Lung (tissue), 12 donors: ENCODE results near the gene GPR151. TPM values are rescaled to one million over a fixed set of nuclear protein-coding genes. Genes with fewer than 3 reads are reported as not detected.

Experiments used
- ATAC-seq: fragments of 200-7000 bp; cut with Tn5 transposase; one replicate; pipeline ENCODE4 v1.9.1; 2020; ENCODE audit warnings: moderate number of reproducible peaks; ENCODE audit not compliant: insufficient read depth, low FRiP score
- DNase-seq, 3 donors: peaks; one replicate each; pipeline ENCODE4 v3.0.0-alpha.2; 2013 to 2017
- H3K27ac ChIP-seq, 2 donors: one replicate each; pipeline ENCODE4 v1.5.1; 2013; ENCODE audit warnings: mild to moderate bottlenecking in 2 of 2, moderate library complexity in 2 of 2, control low read depth in 1 of 2, inconsistent platforms in 1 of 2, low read depth in 1 of 2, low read length in 1 of 2
- H3K27me3 ChIP-seq, 3 donors: one replicate each; pipeline ENCODE4 v1.5.1; 2013; ENCODE audit warnings: low read length in 2 of 3; ENCODE audit not compliant: control insufficient read depth in 3 of 3, insufficient read depth in 3 of 3
- H3K36me3 ChIP-seq, 4 donors: one replicate each; pipeline ENCODE4 v1.5.1; 2013; ENCODE audit warnings: low read length in 4 of 4, mild to moderate bottlenecking in 1 of 4, moderate library complexity in 1 of 4; ENCODE audit not compliant: control insufficient read depth in 4 of 4, insufficient read depth in 4 of 4
- H3K4me1 ChIP-seq, 5 donors: one replicate each; pipeline ENCODE4 v1.5.1; 2013; ENCODE audit warnings: low read length in 5 of 5, mild to moderate bottlenecking in 2 of 5, moderate library complexity in 1 of 5; ENCODE audit not compliant: control insufficient read depth in 5 of 5, insufficient read depth in 5 of 5
- H3K4me3 ChIP-seq: one replicate; pipeline ENCODE4 v1.5.1; 2013; ENCODE audit warnings: mild to moderate bottlenecking, control low read depth, moderate library complexity
- H3K9ac ChIP-seq, 2 donors: one replicate each; pipeline ENCODE4 v1.5.1; 2013; ENCODE audit warnings: low read length in 2 of 2, control low read depth in 1 of 2; ENCODE audit not compliant: insufficient read depth in 1 of 2
- H3K9me3 ChIP-seq, 4 donors: one replicate each; pipeline ENCODE4 v1.5.1; 2013; ENCODE audit warnings: low read length in 3 of 4, mild to moderate bottlenecking in 1 of 4, moderate library complexity in 1 of 4; ENCODE audit not compliant: control insufficient read depth in 4 of 4, insufficient read depth in 3 of 4
- WGBS, 2 donors: extraction: QIAGEN DNeasy Blood & Tissue Kit; methylation state at CpG; one replicate each; pipeline ENCODE4 v1.1.7; 2013; 5-methylcytosine and 5-hydroxymethylcytosine counted together
- polyA plus RNA-seq, 2 donors: library from polyadenylated mRNA; stranded (reverse); fragments of 200-250 nt; gene quantifications; one replicate each; pipeline ENCODE4 v1.2.1, GENCODE V29; 2013
- total RNA-seq, 2 donors: library from RNA; depleted of rRNA in 1 of 2; stranded (reverse); fragments of >200 nt in 1 of 2; gene quantifications; one replicate each; pipeline ENCODE4 v1.2.1, GENCODE V29; 2014 to 2021
- TF ChIP-seq, protein P1 (sequence below): IDR thresholded peaks from 2 replicates; pipeline ENCODE4 v1.5.1; 2012; ENCODE audit warnings: mild to moderate bottlenecking; ENCODE audit errors: control extremely low read depth, extremely low read depth
- donor health status: control.
- donor health status: control.
- donor health status: Bipolar disorder and iron deficiency.
- donor health status: healthy.
- donor health status: DM: yes; HTN: yes; CAD: no.

Gene GPR151
- total and polyA plus RNA-seq, 4 donors, result not detected

DNA sequence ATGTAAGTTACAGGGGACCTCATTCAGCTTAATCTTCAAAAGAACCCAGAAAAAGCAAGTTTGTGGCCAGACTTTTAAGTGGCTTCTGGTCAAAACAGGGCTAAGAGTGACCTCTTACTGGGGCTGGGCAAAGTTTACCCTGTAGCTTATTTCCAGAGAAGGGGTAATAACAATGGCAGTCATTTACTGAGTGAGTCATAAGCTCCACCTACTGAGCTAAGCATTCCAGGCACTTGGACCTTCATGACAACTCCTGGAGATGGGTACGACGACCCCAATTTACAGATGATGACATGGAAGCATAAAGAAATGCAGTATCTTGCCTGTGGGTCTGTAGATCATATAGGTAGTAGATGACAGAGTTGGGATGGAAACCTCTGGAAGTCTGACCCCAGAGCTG, 4.7 kb upstream of the GPR151 start:
- H3K4me1 ChIP-seq, result no peaks in the 10 kb centered on the region
- H3K27ac ChIP-seq, result no peak overlapping the region
- no peak for ATAC-seq
- no peak overlapping the region for H3K9ac ChIP-seq
- H3K9me3 ChIP-seq, result no peaks in the 10 kb centered on the region
- no peaks in the 10 kb centered on the region for H3K27me3 ChIP-seq
- TF ChIP-seq, protein P1, sequence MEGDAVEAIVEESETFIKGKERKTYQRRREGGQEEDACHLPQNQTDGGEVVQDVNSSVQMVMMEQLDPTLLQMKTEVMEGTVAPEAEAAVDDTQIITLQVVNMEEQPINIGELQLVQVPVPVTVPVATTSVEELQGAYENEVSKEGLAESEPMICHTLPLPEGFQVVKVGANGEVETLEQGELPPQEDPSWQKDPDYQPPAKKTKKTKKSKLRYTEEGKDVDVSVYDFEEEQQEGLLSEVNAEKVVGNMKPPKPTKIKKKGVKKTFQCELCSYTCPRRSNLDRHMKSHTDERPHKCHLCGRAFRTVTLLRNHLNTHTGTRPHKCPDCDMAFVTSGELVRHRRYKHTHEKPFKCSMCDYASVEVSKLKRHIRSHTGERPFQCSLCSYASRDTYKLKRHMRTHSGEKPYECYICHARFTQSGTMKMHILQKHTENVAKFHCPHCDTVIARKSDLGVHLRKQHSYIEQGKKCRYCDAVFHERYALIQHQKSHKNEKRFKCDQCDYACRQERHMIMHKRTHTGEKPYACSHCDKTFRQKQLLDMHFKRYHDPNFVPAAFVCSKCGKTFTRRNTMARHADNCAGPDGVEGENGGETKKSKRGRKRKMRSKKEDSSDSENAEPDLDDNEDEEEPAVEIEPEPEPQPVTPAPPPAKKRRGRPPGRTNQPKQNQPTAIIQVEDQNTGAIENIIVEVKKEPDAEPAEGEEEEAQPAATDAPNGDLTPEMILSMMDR, result no peak
- no peak for DNase-seq
- H3K4me3 ChIP-seq, result no peak overlapping the region
- H3K36me3 ChIP-seq, result no peaks in the 10 kb centered on the region
- WGBS, 2 donors, result 82 to 89% methylated on average over 2 of the region's 2 CpGs

DNA sequence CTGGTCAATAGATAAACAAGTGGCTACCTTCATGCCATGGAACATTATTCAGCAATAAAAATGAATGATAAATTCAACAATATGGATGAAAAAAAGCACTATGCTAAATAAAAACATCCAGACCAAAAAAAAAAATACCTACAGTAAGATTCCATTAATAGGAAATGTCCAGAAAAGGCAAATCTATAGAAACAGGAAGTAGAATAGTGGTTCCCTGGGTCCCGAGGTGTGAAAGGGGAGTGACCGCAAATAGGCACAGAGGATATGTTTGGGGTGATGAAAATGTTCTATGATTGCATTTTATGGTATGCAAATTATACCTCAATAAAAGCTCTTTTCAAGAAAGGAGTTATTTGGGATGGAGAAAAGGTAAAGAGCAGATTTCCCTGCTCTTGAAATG, 3.6 kb upstream of the GPR151 start:
- Histone ChIP-seq H3K9ac (no peak overlapping the region), H3K27me3 (no peaks in the 10 kb centered on the region), H3K9me3 (no peaks in the 10 kb centered on the region), H3K36me3 (no peaks in the 10 kb centered on the region), H3K4me3 (no peak overlapping the region), H3K27ac (no peak overlapping the region), H3K4me1 (no peaks in the 10 kb centered on the region)
- WGBS, 2 donors, result 50 to 59% methylated on average over 2 of the region's 2 CpGs
- DNase-seq (no peak), ATAC-seq (no peak)
- TF ChIP-seq, protein P1, result no peak

DNA sequence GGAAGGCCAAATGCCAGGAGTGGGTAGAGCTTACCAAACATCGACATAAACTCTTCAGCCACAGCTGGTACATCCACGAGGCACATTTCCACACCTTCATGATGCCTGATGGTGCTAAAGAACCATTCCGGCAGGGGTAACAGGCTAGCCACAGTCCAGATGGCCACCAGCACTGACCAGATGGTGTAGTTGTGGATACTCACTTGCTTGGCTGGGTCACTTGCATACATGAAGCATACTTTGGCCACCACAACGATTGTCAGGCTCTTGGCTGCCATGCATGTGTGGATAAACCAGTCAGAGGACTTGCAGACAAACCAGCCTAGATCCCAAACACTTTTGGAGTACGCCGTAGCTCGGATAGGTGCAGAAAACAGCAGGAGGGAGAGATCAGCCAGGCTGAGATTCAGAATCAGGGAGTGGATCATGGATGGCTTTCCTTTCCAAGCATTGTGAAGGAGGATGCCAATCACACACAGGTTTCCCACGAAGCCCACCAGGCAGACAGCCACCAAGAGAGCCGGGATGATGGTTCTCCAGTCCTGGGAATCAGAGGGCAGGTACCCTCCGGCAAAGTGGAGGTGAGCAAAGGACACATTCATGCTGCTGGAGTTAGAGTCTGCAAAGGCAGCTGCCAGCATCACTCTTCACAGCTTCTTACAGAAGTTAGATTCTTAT, 378 bp downstream of the GPR151 start:
- Histone ChIP-seq H3K9ac (no peak overlapping the region), H3K4me1 (no peaks in the 10 kb centered on the region), H3K27me3 (no peaks in the 10 kb centered on the region), H3K27ac (no peak overlapping the region), H3K36me3 (peaks cover 0 to 5% (median 3%) of the 10 kb centered on the region in 4 donors), H3K9me3 (no peaks in the 10 kb centered on the region), H3K4me3 (no peak overlapping the region)
- DNase-seq (no peak), ATAC-seq (no peak)
- WGBS, 2 donors, result 83 to 89% methylated on average over 10 of the region's 10 CpGs
- TF ChIP-seq, protein P1, result no peak

DNA sequence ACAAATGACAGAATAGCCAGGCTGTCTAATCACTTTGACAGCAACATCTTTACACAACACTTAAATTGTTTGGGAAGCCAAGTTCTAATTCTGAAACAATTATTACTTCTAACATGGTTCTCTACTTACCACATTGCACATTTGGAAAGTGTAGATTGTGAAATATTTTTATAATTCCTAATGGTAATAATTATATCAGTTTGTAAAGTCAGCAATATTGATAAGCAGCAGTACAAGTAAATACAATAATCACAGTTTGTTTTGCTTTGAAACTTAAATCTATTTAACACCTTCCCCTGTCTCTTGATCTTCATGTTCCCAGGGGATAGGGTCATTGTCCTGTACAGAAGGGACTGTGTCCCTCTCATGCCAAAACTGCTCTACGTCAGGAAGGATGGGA, 1.4 kb downstream of the GPR151 start:
- no peak overlapping the region for H3K4me3 ChIP-seq
- no peaks in the 10 kb centered on the region for H3K4me1 ChIP-seq
- H3K27me3 ChIP-seq, result no peaks in the 10 kb centered on the region
- peaks cover 5 to 13% (median 8%) of the 10 kb centered on the region in 4 donors for H3K36me3 ChIP-seq
- ATAC-seq, result no peak
- H3K9ac ChIP-seq, result no peak overlapping the region
- 91 to 100% methylated on average over 1 of the region's 1 CpG for WGBS, 2 donors
- DNase-seq, result no peak
- no peak overlapping the region for H3K27ac ChIP-seq
- TF ChIP-seq, protein P1, result no peak
- no peaks in the 10 kb centered on the region for H3K9me3 ChIP-seq
